HG02623 (cell line): ENCODE results near the gene CNTNAP5.

Source experiments
- ATAC-seq: cut with Tn5 transposase; IDR thresholded peaks from one replicate; pipeline ENCODE4 v1.9.1; 2021; ENCODE audit warnings: moderate library complexity; ENCODE audit not compliant: unreplicated experiment

CNTNAP5 gene

GRCh38 chr2:124053796-124054195 lies 28.7 kb downstream of the CNTNAP5 start:
- ATAC-seq = no peak

GRCh38 chr2:124063596-124063995 lies 38.5 kb downstream of the CNTNAP5 start:
- ATAC-seq = no peak

GRCh38 chr2:124065636-124066035 lies 40.5 kb downstream of the CNTNAP5 start:
- no peak for ATAC-seq

- ATAC-seq = no peak
These were observed 41.7 kb downstream of the CNTNAP5 start for GRCh38 chr2:124066776-124067175.

- no peak for ATAC-seq
These were observed 54.0 kb downstream of the CNTNAP5 start for GRCh38 chr2:124079045-124079444.

- ATAC-seq = no peak
These were observed 55.4 kb downstream of the CNTNAP5 start for GRCh38 chr2:124080281-124081153.

- no peak for ATAC-seq
These were observed 56.1 kb downstream of the CNTNAP5 start for GRCh38 chr2:124081154-124081716.

- ATAC-seq = no peak
These were observed 63.5 kb downstream of the CNTNAP5 start for GRCh38 chr2:124088616-124089015.

GRCh38 chr2:124091721-124092120 lies 66.6 kb downstream of the CNTNAP5 start:
- no peak for ATAC-seq

- ATAC-seq = no peak
These were observed 67.6 kb downstream of the CNTNAP5 start for GRCh38 chr2:124092651-124093050.

- ATAC-seq = no peak
These were observed 79.8 kb downstream of the CNTNAP5 start for GRCh38 chr2:124104914-124105313.

- ATAC-seq = no peak
These were observed 87.1 kb downstream of the CNTNAP5 start for GRCh38 chr2:124112206-124112605.

- ATAC-seq = no peak
These were observed 87.9 kb downstream of the CNTNAP5 start for GRCh38 chr2:124112966-124113365.

- no peak for ATAC-seq
These were observed 95.2 kb downstream of the CNTNAP5 start for GRCh38 chr2:124120246-124120645.

GRCh38 chr2:124121106-124121505 lies 96.0 kb downstream of the CNTNAP5 start:
- no peak for ATAC-seq

GRCh38 chr2:124121760-124122275 lies 96.7 kb downstream of the CNTNAP5 start:
- no peak for ATAC-seq

GRCh38 chr2:124122340-124122739 lies 97.3 kb downstream of the CNTNAP5 start:
- ATAC-seq = no peak

- no peak for ATAC-seq
These were observed 106.2 kb downstream of the CNTNAP5 start for GRCh38 chr2:124131276-124131675.

GRCh38 chr2:124136110-124136509 lies 111.0 kb downstream of the CNTNAP5 start:
- no peak for ATAC-seq

GRCh38 chr2:124138076-124138475 lies 113.0 kb downstream of the CNTNAP5 start:
- ATAC-seq = no peak

- no peak for ATAC-seq
These were observed 120.9 kb downstream of the CNTNAP5 start for GRCh38 chr2:124145982-124146381.

- ATAC-seq = no peak
These were observed 122.5 kb downstream of the CNTNAP5 start for GRCh38 chr2:124147552-124147951.
